Keratinocyte (primary cell): ENCODE data around the gene CBFA2T3. TPM values are rescaled to one million over a fixed set of nuclear protein-coding genes. Genes with fewer than 3 reads are reported as not detected.

Experiments used
- DNase-seq: peaks from one replicate; pipeline ENCODE4 v3.0.0-alpha.2; 2011; ENCODE audit warnings: low read depth, missing footprints, low spot score
- FAIRE-seq: peaks from 2 replicates; lab custom pipeline; 2011; peaks lifted over from hg19 to GRCh38; lab: Jason Lieb, UNC
- H2AFZ ChIP-seq: 2 replicates; pipeline ENCODE4 v1.6.0; 2012; ENCODE audit warnings: low read length, control low read depth, inconsistent platforms; ENCODE audit not compliant: control insufficient read depth
- H3K27ac ChIP-seq: 2 replicates; pipeline ENCODE4 v1.5.1; 2011; ENCODE audit warnings: low read length; ENCODE audit not compliant: control insufficient read depth, insufficient read depth
- H3K27me3 ChIP-seq: 3 replicates; pipeline ENCODE4 v1.6.0; 2011; ENCODE audit warnings: low read length; ENCODE audit not compliant: control insufficient read depth, insufficient read depth; ENCODE audit errors: extremely low read depth
- H3K36me3 ChIP-seq, 2 experiments: 2 replicates in 1 of 2; 3 replicates in 1 of 2; pipeline ENCODE4 v1.5.1; 2011; ENCODE audit warnings: low read length in 2 of 2, mild to moderate bottlenecking in 1 of 2; ENCODE audit not compliant: control insufficient read depth in 2 of 2, insufficient read depth in 2 of 2; ENCODE audit errors: extremely low read depth in 1 of 2
- H3K4me1 ChIP-seq: 3 replicates; pipeline ENCODE4 v1.5.1; 2011; ENCODE audit warnings: low read length; ENCODE audit not compliant: control insufficient read depth, insufficient read depth; ENCODE audit errors: extremely low read depth
- H3K4me2 ChIP-seq: 3 replicates; pipeline ENCODE4 v1.6.0; 2011; ENCODE audit warnings: low read depth, low read length; ENCODE audit not compliant: control insufficient read depth, insufficient read depth; ENCODE audit errors: extremely low read depth
- H3K4me3 ChIP-seq, 3 experiments: fragments of 200-600 bp in 1 of 3; sonication (generic) in 1 of 3; 2 replicates in 2 of 3; 3 replicates in 1 of 3; pipeline ENCODE4 v1.5.1; 2011 to 2016; ENCODE audit warnings: low read length in 3 of 3, mild to moderate bottlenecking in 3 of 3, control low read depth in 2 of 3, inconsistent platforms in 1 of 3, low read depth in 1 of 3, mixed read lengths in 1 of 3, mixed run types in 1 of 3, moderate library complexity in 1 of 3; ENCODE audit not compliant: control insufficient read depth in 2 of 3, insufficient read depth in 2 of 3; ENCODE audit errors: extremely low read depth in 1 of 3
- H3K79me2 ChIP-seq: 2 replicates; pipeline ENCODE4 v1.6.0; 2012; ENCODE audit warnings: low read length; ENCODE audit not compliant: control insufficient read depth, insufficient read depth
- H3K9ac ChIP-seq: 3 replicates; pipeline ENCODE4 v1.6.0; 2011; ENCODE audit warnings: low read length; ENCODE audit not compliant: control insufficient read depth, insufficient read depth; ENCODE audit errors: extremely low read depth
- H3K9me1 ChIP-seq: 3 replicates; pipeline ENCODE4 v1.6.0; 2011; ENCODE audit warnings: low read length; ENCODE audit not compliant: control insufficient read depth, insufficient read depth; ENCODE audit errors: extremely low read depth
- H3K9me3 ChIP-seq: 2 replicates; pipeline ENCODE4 v1.5.1; 2012; ENCODE audit warnings: low read depth, low read length; ENCODE audit not compliant: control insufficient read depth
- H4K20me1 ChIP-seq: 3 replicates; pipeline ENCODE4 v1.6.0; 2011; ENCODE audit warnings: low read length; ENCODE audit not compliant: control insufficient read depth, insufficient read depth; ENCODE audit errors: extremely low read depth
- CTCF ChIP-seq, 3 experiments: IDR thresholded peaks in 1 of 3; conservative IDR thresholded peaks in 1 of 3; optimal IDR thresholded peaks in 1 of 3; 2 replicates in 2 of 3; 3 replicates in 1 of 3; pipeline versions ENCODE3 to v1.5.1; 2011; ENCODE audit warnings: low read length in 3 of 3, mild to moderate bottlenecking in 3 of 3, moderate library complexity in 2 of 3, control low read depth in 1 of 3, inconsistent platforms in 1 of 3; ENCODE audit not compliant: insufficient read depth in 2 of 3; ENCODE audit errors: extremely low read depth in 1 of 3
- EZH2 ChIP-seq: IDR thresholded peaks from one replicate; pipeline ENCODE4 v1.6.1; 2012; ENCODE audit warnings: inconsistent platforms, mild to moderate bottlenecking, low read length, moderate library complexity
- dilution Hi-C: fragments of 300-500 bp; cut with MboI; formaldehyde crosslinking; loops from one replicate; pipeline ENCODE4 v1.7.0; 2020; ENCODE audit warnings: low sequenced_read_pairs; ENCODE audit not compliant: extremely low pct_ligation_motif_present
- polyA plus RNA-seq, 5 experiments: library from polyadenylated mRNA; depleted of rRNA in 3 of 5; stranded (reverse) in 3 of 5; stranded (forward) in 1 of 5; unstranded in 1 of 5; fragments of >200 nt; gene quantifications; 1 replicate in 1 of 5; 2 replicates in 3 of 5; 3 replicates in 1 of 5; pipeline versions ENCODE4 v1.2.1 to v1.2.3, GENCODE V29; 2011 to 2012; ENCODE audit warnings: missing spikeins in 2 of 5, low read depth in 1 of 5, low replicate concordance in 1 of 5

The CBFA2T3 gene
- polyA plus RNA-seq, 1 donor (not counting 4 experiments of a cell fraction or from before 2014, with no cell fraction given): 0.08 TPM

GRCh38 chr16:88979353-88980015 is 2.5 kb upstream of the CBFA2T3 start:
- H3K9me1 ChIP-seq: no peaks in the 10 kb centered on the region
- H3K4me2 ChIP-seq: no peak overlapping the region
- no peak overlapping the region for H3K4me3 ChIP-seq
- H3K36me3 ChIP-seq: no peaks in the 10 kb centered on the region
- TF ChIP-seq EZH2 (no peak), CTCF (optimal IDR thresholded peaks at IDR 0.05 in 1 of 3, IDR thresholded peaks at IDR 0.05 in 1 of 3, conservative IDR thresholded peaks at IDR 0.05 in 1 of 3; ENCODE audit: extremely low read depth in 1 of 3, insufficient read depth in 2 of 3, low read length in 3 of 3) (no peak)
- dilution Hi-C loops: no loop called here
- H3K4me1 ChIP-seq: no peaks in the 10 kb centered on the region
- H3K27ac ChIP-seq: no peak overlapping the region
- no peaks in the 10 kb centered on the region for H3K9me3 ChIP-seq
- H3K79me2 ChIP-seq: no peaks in the 10 kb centered on the region
- H2AFZ ChIP-seq: no peak overlapping the region
- H3K27me3 ChIP-seq: peaks cover 10% of the 10 kb centered on the region
- DNase-seq: no peak
- no peaks in the 10 kb centered on the region for H4K20me1 ChIP-seq
- no peak overlapping the region for H3K9ac ChIP-seq
- FAIRE-seq: no peak

- DNase-seq (no peak), FAIRE-seq (no peak)
- TF ChIP-seq EZH2 (no peak), CTCF (optimal IDR thresholded peaks at IDR 0.05 in 1 of 3, IDR thresholded peaks at IDR 0.05 in 1 of 3, conservative IDR thresholded peaks at IDR 0.05 in 1 of 3; ENCODE audit: extremely low read depth in 1 of 3, insufficient read depth in 2 of 3, low read length in 3 of 3) (no peak)
- H3K27me3 ChIP-seq: peaks cover 15% of the 10 kb centered on the region
- no peak overlapping the region for H3K27ac ChIP-seq
- H3K9me3 ChIP-seq: no peaks in the 10 kb centered on the region
- no peaks in the 10 kb centered on the region for H3K36me3 ChIP-seq
- no peaks in the 10 kb centered on the region for H3K4me1 ChIP-seq
- H3K4me2 ChIP-seq: no peak overlapping the region
- no peaks in the 10 kb centered on the region for H3K9me1 ChIP-seq
- H3K9ac ChIP-seq: no peak overlapping the region
- H4K20me1 ChIP-seq: no peaks in the 10 kb centered on the region
- H2AFZ ChIP-seq: no peak overlapping the region
- H3K79me2 ChIP-seq: no peaks in the 10 kb centered on the region
- H3K4me3 ChIP-seq: no peak overlapping the region
- dilution Hi-C loops: no loop called here
Measured at GRCh38 chr16:88978608-88979346, 1.8 kb upstream of the CBFA2T3 start.
